Measurements from ENCODE around the gene GRIN2C. TPM values are rescaled to one million over a fixed set of nuclear protein-coding genes. Genes with fewer than 3 reads are reported as not detected.
A peak's percentile ranks its signal among the peaks of the same experiment; 100 is the strongest.

The GRIN2C gene
- total RNA-seq, 3 donors from 2014 or later (not counting 1 experiment from before 2014, with no cell fraction given), result not detected

GRCh38 chr17:74877592-74878548 lies 18.2 kb upstream of the GRIN2C start:
- H3K27me3 Mint-ChIP-seq (ENCODE audit: low read depth in 2 of 2), result no peaks in the 10 kb centered on the region
- H3K27me3 ChIP-seq (ENCODE audit: control insufficient read depth, insufficient read depth, low read length), result no peaks in the 10 kb centered on the region
- no peaks in the 10 kb centered on the region for H3K9me3 Mint-ChIP-seq
- H3K4me1 Mint-ChIP-seq, result peaks cover 11 to 12% of the 10 kb centered on the region in 2 donors
- no peak for TF ChIP-seq CTCF (IDR thresholded peaks at IDR 0.05)
- H3K27ac Mint-ChIP-seq, result no peak overlapping the region
- intact Hi-C loops (cut with micrococcal nuclease), result no loop called here
- no peaks in the 10 kb centered on the region for H3K36me3 Mint-ChIP-seq
- H3K4me3 ChIP-seq (ENCODE audit: low read length), result no peak overlapping the region
- DNase-seq, result no peak
- no peak for ATAC-seq
- peaks cover 6% of the 10 kb centered on the region for H3K4me1 ChIP-seq (ENCODE audit: control insufficient read depth, insufficient read depth, low read length)
- 86% methylated on average over 19 of the region's 19 CpGs for WGBS (ENCODE audit: insufficient coverage)
- no peaks in the 10 kb centered on the region for H3K36me3 ChIP-seq (ENCODE audit: control insufficient read depth, insufficient read depth, low read length)
- H3K9me3 ChIP-seq (ENCODE audit: control insufficient read depth, insufficient read depth, low read length), result no peaks in the 10 kb centered on the region
- no peak overlapping the region for H3K4me3 Mint-ChIP-seq
- H3K27ac ChIP-seq (ENCODE audit: low read length), result no peak overlapping the region

GRCh38 chr17:74875977-74876593 lies 16.4 kb upstream of the GRIN2C start:
- H3K27ac Mint-ChIP-seq, result no peak overlapping the region
- Histone ChIP-seq H3K27ac (ENCODE audit: low read length) (no peak overlapping the region), H3K4me1 (ENCODE audit: control insufficient read depth, insufficient read depth, low read length) (peaks cover 17% of the 10 kb centered on the region), H3K36me3 (ENCODE audit: control insufficient read depth, insufficient read depth, low read length) (no peaks in the 10 kb centered on the region), H3K27me3 (ENCODE audit: control insufficient read depth, insufficient read depth, low read length) (no peaks in the 10 kb centered on the region), H3K9me3 (ENCODE audit: control insufficient read depth, insufficient read depth, low read length) (no peaks in the 10 kb centered on the region), H3K4me3 (ENCODE audit: low read length) (no peak overlapping the region)
- no peak for DNase-seq
- no peak overlapping the region for H3K4me3 Mint-ChIP-seq
- no peaks in the 10 kb centered on the region for H3K27me3 Mint-ChIP-seq (ENCODE audit: low read depth in 2 of 2)
- H3K4me1 Mint-ChIP-seq, result peaks cover 22 to 29% of the 10 kb centered on the region in 2 donors
- H3K36me3 Mint-ChIP-seq, result no peaks in the 10 kb centered on the region
- TF ChIP-seq CTCF (IDR thresholded peaks at IDR 0.05), result no peak
- intact Hi-C loops (cut with micrococcal nuclease), result no loop called here
- no peaks in the 10 kb centered on the region for H3K9me3 Mint-ChIP-seq
- no peak for ATAC-seq
- WGBS (ENCODE audit: insufficient coverage), result 84% methylated on average over 6 of the region's 6 CpGs

- peaks cover 22 to 29% of the 10 kb centered on the region in 2 donors for H3K4me1 Mint-ChIP-seq
- Histone ChIP-seq H3K4me1 (ENCODE audit: control insufficient read depth, insufficient read depth, low read length) (peaks cover 17% of the 10 kb centered on the region), H3K36me3 (ENCODE audit: control insufficient read depth, insufficient read depth, low read length) (no peaks in the 10 kb centered on the region), H3K27ac (ENCODE audit: low read length) (no peak overlapping the region), H3K9me3 (ENCODE audit: control insufficient read depth, insufficient read depth, low read length) (no peaks in the 10 kb centered on the region), H3K4me3 (ENCODE audit: low read length) (no peak overlapping the region), H3K27me3 (ENCODE audit: control insufficient read depth, insufficient read depth, low read length) (no peaks in the 10 kb centered on the region)
- WGBS (ENCODE audit: insufficient coverage), result 90% methylated on average over 5 of the region's 5 CpGs
- no peak for ATAC-seq
- no peak overlapping the region for H3K4me3 Mint-ChIP-seq
- intact Hi-C loops (cut with micrococcal nuclease), result no loop called here
- no peaks in the 10 kb centered on the region for H3K36me3 Mint-ChIP-seq
- no peaks in the 10 kb centered on the region for H3K9me3 Mint-ChIP-seq
- TF ChIP-seq CTCF (IDR thresholded peaks at IDR 0.05), result no peak
- peak overlapping the region in 1 of 2 donors; percentile 41 for H3K27ac Mint-ChIP-seq
- DNase-seq, result no peak
- H3K27me3 Mint-ChIP-seq (ENCODE audit: low read depth in 2 of 2), result no peaks in the 10 kb centered on the region
These were observed 15.7 kb upstream of the GRIN2C start for GRCh38 chr17:74875155-74875976.

All from natural killer cell (primary cell).